Right cardiac atrium (tissue), 5 donors: ENCODE data around the gene BEST3. TPM values are rescaled to one million over a fixed set of nuclear protein-coding genes. Genes with fewer than 3 reads are reported as not detected.

Experiments used
- ATAC-seq, 2 donors: fragments of 200-7000 bp; cut with Tn5 transposase; one replicate each; pipeline versions ENCODE4 v1.8.0 to v1.9.1; 2020; ENCODE audit warnings: moderate library complexity in 2 of 2, mild to moderate bottlenecking in 1 of 2
- DNase-seq, 3 donors: peaks; one replicate each; pipeline ENCODE4 v3.0.0-alpha.2; 2020
- H3K27ac ChIP-seq: one replicate; pipeline ENCODE4 v1.5.1; 2013; ENCODE audit warnings: mild to moderate bottlenecking, low read length, control low read depth, moderate library complexity
- H3K27me3 ChIP-seq: one replicate; pipeline ENCODE4 v1.6.1; 2013; ENCODE audit not compliant: control insufficient read depth, insufficient read depth
- H3K4me1 ChIP-seq: one replicate; pipeline ENCODE4 v1.6.1; 2013; ENCODE audit warnings: low read length; ENCODE audit not compliant: control insufficient read depth, insufficient read depth
- H3K4me3 ChIP-seq: one replicate; pipeline ENCODE4 v1.5.1; 2013; ENCODE audit warnings: low read length, control low read depth
- H3K9me3 ChIP-seq: one replicate; pipeline ENCODE4 v1.6.1; 2013; ENCODE audit warnings: low read length; ENCODE audit not compliant: control insufficient read depth
- WGBS: extraction: QIAGEN DNeasy Blood & Tissue Kit; methylation state at CpG from one replicate; pipeline ENCODE4 v1.1.7; 2013; 5-methylcytosine and 5-hydroxymethylcytosine counted together
- intact Hi-C, 4 donors: fragments of 100-400 bp; cut with DNase I; formaldehyde crosslinking; loops; one replicate each; pipeline versions ENCODE4 v1.11.0 to v1.14.0; 2022 to 2023
- long read RNA-seq, 4 donors: library from polyadenylated mRNA; unstranded; transcript quantifications; one replicate each; pipeline ENCODE4 v2.0.0, GENCODE V29; 2020 to 2021
- polyA plus RNA-seq: library from polyadenylated mRNA; stranded (reverse); fragments of 200-250 nt; gene quantifications from one replicate; pipeline ENCODE4 v1.2.3, GENCODE V29; 2013
- total RNA-seq, 4 donors: library from RNA; stranded (reverse); fragmentation: NEBNext Ultra II Directional; extraction: Animal tissue kit (Norgen Biotek cat#: 25700); gene quantifications; one replicate each; pipeline ENCODE4 v1.2.1, GENCODE V29; 2021
- donor health status: healthy with polysubstance abuse.
- donor health status: DM: no; HTN: yes; CAD: no.
- donor health status: DM: no; HTN: no; CAD: no.
- donor health status: DM: no; HTN: yes; CAD: no; lungs with severe emphysema.
- donor health status: DM: yes; HTN: yes; CAD: no.

The BEST3 gene
- total RNA-seq (under 1 TPM in 1 of 4 donors, not detected in 3; 0.15 TPM), polyA plus RNA-seq (not detected)
- long read RNA-seq, donor 1, result 0 reads
- long read RNA-seq, donor 2, result 0 reads
- long read RNA-seq, donor 3, result 0 reads
- long read RNA-seq, donor 4, result 0 reads

DNA sequence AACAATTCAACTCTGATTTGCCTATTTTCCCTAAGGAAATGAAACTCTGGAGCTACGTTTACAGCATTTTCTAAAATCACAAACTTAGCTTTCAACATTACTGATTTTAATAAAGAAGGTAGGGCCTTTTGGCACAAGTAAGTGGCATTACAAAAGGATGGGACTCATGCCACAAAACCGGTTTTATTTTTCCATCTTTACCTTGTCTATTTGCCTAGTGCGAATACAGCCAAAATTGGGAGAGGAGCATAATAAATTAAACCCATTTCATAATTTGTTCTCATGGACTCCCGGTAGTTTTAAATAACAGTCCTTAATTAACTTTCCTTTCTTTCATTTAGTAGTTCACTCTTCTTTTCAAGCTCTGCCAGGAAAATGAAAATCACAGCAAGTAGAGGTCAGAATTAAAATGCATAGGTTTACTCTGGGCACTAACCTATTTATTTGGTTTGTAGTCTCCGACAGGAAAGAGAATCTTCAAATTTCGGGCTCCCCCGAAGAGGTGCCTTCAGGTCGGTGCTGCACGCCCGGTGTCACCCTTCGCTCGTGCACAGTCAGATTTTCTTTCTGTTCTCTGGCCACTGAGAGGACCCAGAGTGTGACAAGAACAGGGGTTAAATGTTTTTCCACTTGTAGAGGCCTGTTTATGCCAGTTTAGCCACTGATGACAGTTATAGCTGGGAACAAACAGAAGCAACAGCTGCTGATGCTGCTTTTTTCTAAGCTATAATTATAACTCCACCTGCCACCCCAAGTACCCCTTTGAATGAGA is at the start of gene BEST3:
TSS of gene BEST3 (minus strand) at position 535 of the 772 bp plus-strand sequence. CDS start 1,505 bp downstream, outside the sequence.
- Histone ChIP-seq H3K27me3 (no peaks in the 10 kb centered on the region), H3K9me3 (no peaks in the 10 kb centered on the region), H3K27ac (no peak within 1 kb of the TSS), H3K4me3 (no peak within 1 kb of the TSS), H3K4me1 (no peaks in the 10 kb centered on the region)
- intact Hi-C loops, result no loop called here
- DNase-seq (no peak), ATAC-seq (no peak)
- 84% methylated on average over 12 of the region's 12 CpGs for WGBS

DNA sequence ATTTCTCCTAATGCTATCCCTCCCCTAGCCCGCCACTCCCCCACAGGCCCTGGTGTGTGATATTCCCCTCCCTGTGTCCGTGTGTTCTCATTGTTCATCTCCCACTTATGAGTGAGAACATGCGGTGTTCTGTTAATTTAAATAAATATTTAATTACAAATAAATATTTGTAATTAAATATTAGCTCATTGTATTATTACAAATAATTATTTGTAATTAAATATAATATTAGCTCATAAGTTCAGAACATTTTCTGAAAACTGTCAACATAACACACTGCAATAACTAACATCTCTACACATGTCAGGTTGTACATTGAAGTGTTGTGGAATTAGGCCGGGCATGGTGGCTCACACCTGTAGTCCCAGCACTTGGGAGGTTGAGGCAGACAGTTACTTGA is 45.0 kb upstream of the BEST3 start:
- ATAC-seq, result no peak
- no peak for DNase-seq
- intact Hi-C loops, result no loop called here
- Histone ChIP-seq H3K27ac (no peak overlapping the region), H3K27me3 (no peaks in the 10 kb centered on the region), H3K9me3 (no peaks in the 10 kb centered on the region), H3K4me3 (no peak overlapping the region), H3K4me1 (no peaks in the 10 kb centered on the region)
- WGBS, result 82% methylated on average over 4 of the region's 4 CpGs

DNA sequence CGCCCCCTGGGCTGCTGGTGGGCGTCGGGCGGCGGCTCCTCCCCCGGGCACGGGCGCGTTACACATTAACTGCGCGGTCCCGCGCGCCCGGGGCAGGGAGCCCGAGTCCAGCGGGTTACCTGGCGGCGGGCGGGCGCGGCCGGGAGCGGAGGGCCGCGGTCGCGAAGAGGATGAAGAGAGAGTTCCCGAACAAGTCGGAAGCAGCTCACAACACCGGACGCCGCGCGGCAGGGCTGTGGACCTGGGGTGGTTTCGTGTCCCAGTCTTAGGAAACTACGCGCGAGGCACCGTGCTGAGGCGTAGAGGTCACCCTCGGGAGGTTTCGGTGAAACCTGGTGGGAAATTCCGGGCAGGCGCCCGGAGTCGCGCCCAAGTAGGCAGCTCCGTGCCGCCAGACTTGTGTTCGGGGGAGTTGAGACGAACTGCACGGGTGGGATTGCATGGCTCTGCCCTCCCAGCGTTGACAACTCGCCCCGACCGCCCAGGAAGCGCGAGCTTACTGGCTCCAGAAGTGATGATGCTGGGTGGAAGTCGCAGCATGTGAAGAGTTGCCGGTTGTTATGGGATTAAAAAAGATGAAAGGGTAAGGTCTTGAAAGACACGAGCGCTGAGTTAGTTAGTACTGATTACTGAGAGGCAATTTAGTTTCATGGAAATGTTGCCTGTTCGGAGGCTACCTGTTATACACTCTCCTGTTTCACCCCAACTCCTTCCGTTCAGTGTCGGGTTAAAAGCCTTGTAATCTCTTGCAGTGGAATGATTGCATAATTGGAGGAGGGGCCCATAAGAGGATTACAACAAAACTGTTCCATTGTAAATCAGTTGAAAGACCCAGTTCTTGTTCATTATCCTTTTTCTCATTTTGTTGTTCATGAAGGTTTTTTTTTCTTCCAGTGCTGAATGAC is 40.4 kb upstream of the BEST3 start:
- no peaks in the 10 kb centered on the region for H3K4me1 ChIP-seq
- no peaks in the 10 kb centered on the region for H3K9me3 ChIP-seq
- intact Hi-C loops, result no loop called here
- no peaks in the 10 kb centered on the region for H3K27me3 ChIP-seq
- H3K4me3 ChIP-seq, result peak overlapping the region; percentile 91
- ATAC-seq, result peak; percentile 31 to 51
- DNase-seq, result peak; percentile 28 to 74 (median 70)
- peak overlapping the region; percentile 1 for H3K27ac ChIP-seq
- under 1% methylated on average over 66 of the region's 66 CpGs for WGBS

DNA sequence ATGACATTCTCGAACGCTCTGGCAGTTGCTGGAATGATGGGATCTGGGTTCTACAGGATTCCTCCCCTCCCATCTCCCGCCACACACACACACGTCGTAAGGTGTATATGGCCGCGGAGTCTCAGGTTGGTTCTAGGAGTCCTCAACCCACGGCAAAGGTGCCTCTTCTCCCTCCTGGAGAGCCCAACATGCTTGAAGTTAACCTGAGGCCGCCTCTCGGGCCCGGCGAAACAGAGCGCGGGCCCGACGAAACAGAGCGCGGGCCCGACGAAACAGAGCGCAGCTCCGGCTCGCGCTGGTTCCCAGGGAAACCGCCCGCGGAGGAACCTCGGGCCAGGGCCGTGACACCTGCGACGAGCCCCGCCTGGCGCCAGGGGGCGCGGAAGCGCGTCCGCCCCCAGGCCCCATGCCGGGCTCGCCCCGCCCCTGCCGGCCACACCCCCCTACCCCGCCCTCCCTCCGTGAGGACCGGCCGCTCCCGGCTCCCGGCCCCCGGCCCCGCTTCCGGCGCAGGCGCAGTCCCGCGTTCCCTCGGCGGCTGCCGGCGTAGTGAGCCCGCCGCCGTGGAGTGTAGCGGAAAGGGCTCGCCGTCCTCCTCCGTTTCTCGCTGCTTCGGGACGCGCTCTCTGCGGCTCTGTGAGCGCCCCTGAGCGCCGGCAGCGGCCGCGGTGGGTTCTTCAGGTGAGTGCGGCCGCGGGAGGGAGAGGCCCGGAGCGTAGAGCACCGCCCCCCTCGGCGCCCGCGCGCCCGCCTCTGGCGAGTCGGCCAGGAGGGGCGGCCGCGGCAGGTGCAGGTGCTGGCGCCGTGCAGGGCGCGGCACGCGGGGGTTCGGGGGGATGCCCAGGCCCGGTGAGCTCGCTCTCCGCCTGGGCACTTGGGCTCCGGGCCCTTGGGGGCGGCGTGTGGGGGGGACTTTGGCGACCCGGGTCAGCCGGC is 39.5 kb upstream of the BEST3 start, which contains the start of gene RAB3IP:
TSS of gene RAB3IP (plus strand) at position 510 of the 936 bp plus-strand sequence. CDS start 16,549 bp downstream, outside the sequence.
- H3K4me1 ChIP-seq, result no peaks in the 10 kb centered on the region
- H3K27me3 ChIP-seq, result no peaks in the 10 kb centered on the region
- H3K9me3 ChIP-seq, result no peaks in the 10 kb centered on the region
- peak; percentile 87 to 96 (median 94) for DNase-seq
- ATAC-seq, result peak; percentile 98 to 99
- intact Hi-C loops, result no loop called here
- peak within 1 kb of the TSS; percentile 91 for H3K4me3 ChIP-seq
- H3K27ac ChIP-seq, result peak within 1 kb of the TSS; percentile 62
- 2% methylated on average over 110 of the region's 110 CpGs for WGBS

DNA sequence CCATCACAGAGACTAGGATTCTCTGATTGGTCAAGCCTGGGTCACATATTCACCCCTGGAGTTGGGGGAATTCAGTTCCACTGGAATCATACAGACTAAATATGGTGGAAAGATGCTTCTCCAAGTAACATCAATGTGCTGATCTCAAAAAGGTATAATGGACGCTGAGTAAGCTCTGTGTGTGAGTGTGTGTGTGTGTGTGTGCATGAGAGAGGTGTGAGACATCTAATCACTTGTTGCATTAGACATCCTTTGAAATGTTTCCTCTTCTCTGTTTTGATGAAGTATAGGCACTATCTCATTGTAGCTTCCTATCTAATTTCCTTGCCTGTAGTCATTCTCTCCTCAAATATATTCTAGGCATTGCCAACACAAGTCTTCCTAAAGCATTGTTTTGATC is 34.5 kb upstream of the BEST3 start:
- intact Hi-C loops, result no loop called here
- 59% methylated on average over 1 of the region's 1 CpG for WGBS

DNA sequence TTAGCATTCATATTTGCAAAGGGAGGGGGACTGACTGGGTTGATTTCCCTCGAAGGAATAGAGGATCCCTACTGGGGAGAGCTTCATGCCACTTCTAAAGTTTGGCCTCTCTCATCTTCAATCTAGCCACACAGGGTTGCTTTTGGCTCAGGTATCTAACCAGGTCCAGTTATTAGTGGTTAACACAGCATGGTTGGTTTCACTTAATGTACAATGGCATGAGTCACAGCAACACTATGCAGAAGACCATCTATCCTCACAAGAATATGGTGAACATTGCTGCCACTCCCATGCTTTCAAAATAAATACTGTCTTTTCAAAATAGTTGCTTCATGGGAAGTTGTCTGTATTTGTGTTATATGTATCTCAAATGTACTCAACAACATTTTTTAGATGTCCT is 33.0 kb upstream of the BEST3 start:
- Histone ChIP-seq H3K9me3 (no peaks in the 10 kb centered on the region), H3K4me3 (no peak overlapping the region), H3K27me3 (no peaks in the 10 kb centered on the region), H3K27ac (no peak overlapping the region), H3K4me1 (no peaks in the 10 kb centered on the region)
- no peak for ATAC-seq
- DNase-seq, result no peak
- intact Hi-C loops, result no loop called here
- 70% methylated on average over 1 of the region's 1 CpG for WGBS

More for the DNA sequence above, 34.5 kb upstream of the BEST3 start:
- ATAC-seq, result no peak
- no peak for DNase-seq
- Histone ChIP-seq H3K9me3 (no peaks in the 10 kb centered on the region), H3K27me3 (no peaks in the 10 kb centered on the region), H3K27ac (no peak overlapping the region), H3K4me1 (no peaks in the 10 kb centered on the region), H3K4me3 (no peak overlapping the region)

DNA sequence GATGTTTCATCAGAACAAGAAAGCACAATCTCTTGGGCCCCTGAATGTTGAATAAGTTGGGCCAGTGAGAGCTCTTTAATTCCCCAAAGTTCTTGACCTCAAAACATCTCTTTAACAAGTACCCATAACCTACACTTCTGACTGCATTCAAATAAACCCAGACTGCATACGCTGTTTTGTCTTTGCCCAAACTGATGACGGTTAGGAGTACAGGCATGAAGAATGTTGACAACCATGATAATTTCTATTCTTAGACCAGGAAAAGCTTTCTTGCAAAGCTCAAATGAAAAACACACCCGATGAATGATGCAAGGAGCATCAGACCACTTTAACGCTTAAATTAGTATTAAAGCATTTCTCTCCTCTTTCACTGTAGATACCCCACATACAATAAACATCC is 27.8 kb upstream of the BEST3 start:
- ATAC-seq (no peak), DNase-seq (no peak)
- no peaks in the 10 kb centered on the region for H3K9me3 ChIP-seq
- intact Hi-C loops, result no loop called here
- H3K27ac ChIP-seq, result no peak overlapping the region
- H3K4me1 ChIP-seq, result no peaks in the 10 kb centered on the region
- no peaks in the 10 kb centered on the region for H3K27me3 ChIP-seq
- 45% methylated on average over 4 of the region's 4 CpGs for WGBS
- no peak overlapping the region for H3K4me3 ChIP-seq

DNA sequence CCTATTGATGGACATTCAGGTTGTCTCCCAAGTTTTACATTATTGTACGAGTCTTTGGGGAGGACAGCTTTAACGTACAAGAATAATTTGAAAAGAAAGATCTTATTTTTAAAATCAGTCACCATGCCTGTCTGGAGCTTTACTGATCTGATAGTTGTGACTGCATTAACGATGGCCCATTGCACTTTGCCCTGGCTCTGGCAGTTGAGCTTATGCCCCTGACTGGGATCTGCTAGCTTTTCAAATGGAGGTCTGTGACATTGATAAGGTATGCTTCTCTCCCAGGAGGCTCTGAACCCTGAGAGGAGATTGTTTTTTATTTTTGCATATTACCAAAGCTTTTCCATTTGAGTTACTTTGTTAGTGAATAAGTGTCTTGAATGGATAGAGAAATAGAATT is 21.6 kb upstream of the BEST3 start:
- H3K9me3 ChIP-seq, result no peaks in the 10 kb centered on the region
- DNase-seq, result no peak
- WGBS, result 65% methylated on average over 3 of the region's 3 CpGs

DNA sequence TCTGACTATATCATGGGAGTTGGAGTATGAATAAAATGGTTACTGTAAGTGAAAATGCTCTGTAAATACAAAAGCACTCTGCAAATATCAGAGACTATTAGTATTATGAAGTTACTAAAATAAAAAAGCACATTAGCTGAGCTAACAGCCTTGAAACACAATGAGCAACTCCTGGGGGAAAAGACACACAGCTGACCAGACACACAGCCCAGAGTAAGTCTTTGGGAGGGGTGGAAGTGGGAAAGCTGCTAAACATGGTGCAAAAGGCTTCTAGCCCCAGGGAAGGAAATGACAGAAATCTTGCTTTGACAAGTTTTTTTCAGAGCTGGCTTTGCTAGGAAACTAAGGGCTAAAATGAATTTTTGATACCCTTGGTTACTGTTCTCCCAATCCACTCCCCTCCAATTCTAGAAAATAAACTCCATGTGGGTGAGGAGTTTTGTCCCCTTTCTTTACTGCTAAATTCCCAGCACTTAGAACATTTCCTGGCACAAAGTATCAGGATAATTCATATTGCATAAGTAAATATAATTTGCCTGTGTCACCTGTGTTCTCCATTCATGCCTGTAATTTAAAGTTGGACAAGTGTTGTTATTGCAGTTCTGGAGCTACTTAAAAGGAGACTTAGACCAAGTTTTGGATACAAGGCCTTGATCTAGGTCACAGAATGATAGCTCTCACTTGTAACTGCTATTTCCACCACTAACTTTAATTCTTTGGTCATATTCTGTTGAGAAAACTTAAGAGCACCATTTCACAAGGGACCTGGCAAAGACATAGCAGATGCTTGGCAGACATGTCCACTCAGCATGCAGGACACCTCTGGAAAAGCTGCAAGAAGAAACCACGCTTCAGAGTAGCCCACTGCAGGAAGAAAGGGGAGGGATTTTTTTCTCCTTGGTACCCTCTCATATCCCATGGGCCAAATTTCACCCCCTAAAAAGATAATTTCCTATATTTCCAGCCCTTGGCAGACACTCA is 20.5 kb upstream of the BEST3 start:
- H3K4me1 ChIP-seq, result no peaks in the 10 kb centered on the region
- DNase-seq (no peak), ATAC-seq (no peak)
- no peaks in the 10 kb centered on the region for H3K27me3 ChIP-seq
- H3K4me3 ChIP-seq, result no peak overlapping the region
- H3K27ac ChIP-seq, result no peak overlapping the region
- no peaks in the 10 kb centered on the region for H3K9me3 ChIP-seq
- 31% methylated on average over 1 of the region's 1 CpG for whole genome bisulfite sequencing
- intact Hi-C loops, result no loop called here

More for the DNA sequence above, 21.6 kb upstream of the BEST3 start:
- H3K4me1 ChIP-seq, result no peaks in the 10 kb centered on the region
- no peak overlapping the region for H3K4me3 ChIP-seq
- no peak for ATAC-seq
- H3K27ac ChIP-seq, result no peak overlapping the region
- intact Hi-C loops, result no loop called here
- H3K27me3 ChIP-seq, result no peaks in the 10 kb centered on the region
